HL-60 (cell line): Measurements from ENCODE around the gene KLHL25.

Experiments used
- REST ChIP-seq: IDR thresholded peaks from 2 replicates; pipeline ENCODE4 v1.6.1; 2012; ENCODE audit warnings: low read depth; ENCODE audit not compliant: insufficient replicate concordance
- TF ChIP-seq, protein P1 (sequence below): IDR thresholded peaks from one replicate; pipeline ENCODE4 v1.5.1; 2011; ENCODE audit warnings: low read length, control low read depth, inconsistent platforms; ENCODE audit not compliant: insufficient read depth

GRCh38 chr15:85828874-85829273 lies 34.1 kb upstream of the KLHL25 start:
- no peak for TF ChIP-seq REST
- TF ChIP-seq, protein P1, sequence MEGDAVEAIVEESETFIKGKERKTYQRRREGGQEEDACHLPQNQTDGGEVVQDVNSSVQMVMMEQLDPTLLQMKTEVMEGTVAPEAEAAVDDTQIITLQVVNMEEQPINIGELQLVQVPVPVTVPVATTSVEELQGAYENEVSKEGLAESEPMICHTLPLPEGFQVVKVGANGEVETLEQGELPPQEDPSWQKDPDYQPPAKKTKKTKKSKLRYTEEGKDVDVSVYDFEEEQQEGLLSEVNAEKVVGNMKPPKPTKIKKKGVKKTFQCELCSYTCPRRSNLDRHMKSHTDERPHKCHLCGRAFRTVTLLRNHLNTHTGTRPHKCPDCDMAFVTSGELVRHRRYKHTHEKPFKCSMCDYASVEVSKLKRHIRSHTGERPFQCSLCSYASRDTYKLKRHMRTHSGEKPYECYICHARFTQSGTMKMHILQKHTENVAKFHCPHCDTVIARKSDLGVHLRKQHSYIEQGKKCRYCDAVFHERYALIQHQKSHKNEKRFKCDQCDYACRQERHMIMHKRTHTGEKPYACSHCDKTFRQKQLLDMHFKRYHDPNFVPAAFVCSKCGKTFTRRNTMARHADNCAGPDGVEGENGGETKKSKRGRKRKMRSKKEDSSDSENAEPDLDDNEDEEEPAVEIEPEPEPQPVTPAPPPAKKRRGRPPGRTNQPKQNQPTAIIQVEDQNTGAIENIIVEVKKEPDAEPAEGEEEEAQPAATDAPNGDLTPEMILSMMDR = no peak
